ENCODE measurements around the gene TBP.

Gene TBP

GRCh38 chr6:170510631-170511030, 43.5 kb upstream of the TBP start:
- TF ChIP-seq MAX (IDR thresholded peaks at IDR 0.05) = no peak
- TF ChIP-seq NFIC (IDR thresholded peaks at IDR 0.05) = no peak
- no peak for TF ChIP-seq ZBTB7A (IDR thresholded peaks at IDR 0.05; ENCODE audit: low read depth)

- TF ChIP-seq TCF12 (IDR thresholded peaks at IDR 0.05; ENCODE audit: low read depth) (no peak), EGR1 (IDR thresholded peaks at IDR 0.05) (no peak), MAX (IDR thresholded peaks at IDR 0.05) (no peak), FOXM1 (IDR thresholded peaks at IDR 0.05; ENCODE audit: borderline replicate concordance, low read depth) (no peak), CEBPB (IDR thresholded peaks at IDR 0.05) (no peak), ZBTB7A (IDR thresholded peaks at IDR 0.05; ENCODE audit: low read depth) (no peak), RAD21 (IDR thresholded peaks at IDR 0.05; ENCODE audit: low read depth) (no peak), EP300 (IDR thresholded peaks at IDR 0.05; ENCODE audit: borderline replicate concordance) (no peak), CREB1 (IDR thresholded peaks at IDR 0.05; ENCODE audit: low read depth) (no peak), REST (IDR thresholded peaks at IDR 0.05; ENCODE audit: low read depth) (no peak), NFIC (IDR thresholded peaks at IDR 0.05) (no peak), USF1 (IDR thresholded peaks at IDR 0.05) (no peak), TEAD4 (IDR thresholded peaks at IDR 0.05) (no peak), YY1 (IDR thresholded peaks at IDR 0.05; ENCODE audit: low read depth) (no peak), TAF1 (IDR thresholded peaks at IDR 0.05; ENCODE audit: low read depth) (no peak)
These were observed 41.9 kb upstream of the TBP start for GRCh38 chr6:170512249-170512648.

GRCh38 chr6:170514908-170515307, 39.3 kb upstream of the TBP start:
- no peak for TF ChIP-seq CEBPB (IDR thresholded peaks at IDR 0.05)
- TF ChIP-seq EP300 (IDR thresholded peaks at IDR 0.05; ENCODE audit: borderline replicate concordance) = no peak
- no peak for TF ChIP-seq REST (IDR thresholded peaks at IDR 0.05; ENCODE audit: low read depth)
- no peak for TF ChIP-seq EGR1 (IDR thresholded peaks at IDR 0.05)

GRCh38 chr6:170516783-170517616, 37.2 kb upstream of the TBP start:
- TF ChIP-seq EGR1 (IDR thresholded peaks at IDR 0.05) (no peak), FOXM1 (IDR thresholded peaks at IDR 0.05; ENCODE audit: borderline replicate concordance, low read depth) (no peak), MAX (IDR thresholded peaks at IDR 0.05) (no peak), TAF1 (IDR thresholded peaks at IDR 0.05; ENCODE audit: low read depth) (no peak), RAD21 (IDR thresholded peaks at IDR 0.05; ENCODE audit: low read depth) (peak; percentile 96)

- TF ChIP-seq CEBPB (IDR thresholded peaks at IDR 0.05) (no peak), FOXM1 (IDR thresholded peaks at IDR 0.05; ENCODE audit: borderline replicate concordance, low read depth) (no peak), RAD21 (IDR thresholded peaks at IDR 0.05; ENCODE audit: low read depth) (peak; percentile 85)
These were observed 31.5 kb upstream of the TBP start for GRCh38 chr6:170522565-170523183.

- TF ChIP-seq ZBTB7A (IDR thresholded peaks at IDR 0.05; ENCODE audit: low read depth) (no peak), REST (IDR thresholded peaks at IDR 0.05; ENCODE audit: low read depth) (no peak), TAF1 (IDR thresholded peaks at IDR 0.05; ENCODE audit: low read depth) (no peak), CREB1 (IDR thresholded peaks at IDR 0.05; ENCODE audit: low read depth) (no peak), CEBPB (IDR thresholded peaks at IDR 0.05) (no peak)
These were observed 30.7 kb upstream of the TBP start for GRCh38 chr6:170523256-170524171.

All from Ishikawa (cell line).